Panc1 (cell line): ENCODE data around the gene OR51E1. TPM values are rescaled to one million over a fixed set of nuclear protein-coding genes. Genes with fewer than 3 reads are reported as not detected.

Source experiments
- ATAC-seq: fragments of 200-7000 bp; cut with Tn5 transposase; 2 replicates; pipeline ENCODE4 v1.9.1; 2020; ENCODE audit warnings: mild to moderate bottlenecking, moderate library complexity
- BruUV-seq: library from RNA; stranded (reverse); fragments of 400-500 nt; replicated peaks from 2 replicates; lab custom pipeline; 2021; lab: Mats Ljungman, UMichigan
- CTCF ChIA-PET: fragments of 300-600 bp; sonication (Branson Sonifier 250); formaldehyde crosslinking; loops from one replicate; lab custom pipeline; 2022; ENCODE audit warnings: antibody characterized with exemption; lab: Charles Lee
- POLR2A ChIA-PET: fragments of 300-600 bp; sonication (Branson Sonifier 250); formaldehyde crosslinking; loops from one replicate; lab custom pipeline; 2022; ENCODE audit warnings: antibody characterized with exemption; lab: Charles Lee
- DNase-seq: peaks from one replicate; pipeline ENCODE4 v3.0.0-alpha.2; 2010; ENCODE audit warnings: low read depth, low spot score
- H3K27ac ChIP-seq: 2 replicates; pipeline ENCODE4 v1.5.1; 2011; ENCODE audit warnings: mild to moderate bottlenecking, low read length, inconsistent platforms
- H3K27me3 ChIP-seq: fragments of 200-500 bp; sonication (Bioruptor generic); 2 replicates; pipeline ENCODE4 v1.6.0; 2014; ENCODE audit warnings: low read length, inconsistent platforms; ENCODE audit not compliant: control insufficient read depth, insufficient read depth
- H3K36me3 ChIP-seq: fragments of 200-500 bp; sonication (Bioruptor generic); 2 replicates; pipeline ENCODE4 v1.5.1; 2014; ENCODE audit warnings: inconsistent platforms, mild to moderate bottlenecking, low read length, moderate library complexity; ENCODE audit not compliant: control insufficient read depth, insufficient read depth
- H3K4me1 ChIP-seq: 2 replicates; pipeline ENCODE4 v1.5.1; 2011; ENCODE audit warnings: inconsistent platforms, mild to moderate bottlenecking, low read length, moderate library complexity; ENCODE audit not compliant: control insufficient read depth, insufficient read depth
- H3K4me3 ChIP-seq, 2 experiments: 2 replicates each; pipeline ENCODE4 v1.5.1; 2011 to 2012; ENCODE audit warnings: low read depth in 2 of 2, low read length in 2 of 2, mild to moderate bottlenecking in 2 of 2, inconsistent platforms in 1 of 2, moderate library complexity in 1 of 2
- H3K9me3 ChIP-seq: fragments of 200-500 bp; sonication (Bioruptor generic); 2 replicates; pipeline ENCODE4 v1.5.1; 2014; ENCODE audit warnings: low read depth, mild to moderate bottlenecking, inconsistent platforms, low read length, moderate library complexity; ENCODE audit not compliant: control insufficient read depth, insufficient read depth
- POLR2AphosphoS5 ChIP-seq: IDR thresholded peaks from 2 replicates; pipeline ENCODE4 v1.6.1; 2012; ENCODE audit warnings: mild to moderate bottlenecking, low read depth, low read length, moderate library complexity
- SIN3A ChIP-seq: IDR thresholded peaks from 2 replicates; pipeline ENCODE4 v1.6.1; 2012; ENCODE audit warnings: low read depth, mild to moderate bottlenecking, low read length, moderate library complexity, borderline replicate concordance; ENCODE audit not compliant: insufficient read depth
- TCF7L2 ChIP-seq: IDR thresholded peaks from 2 replicates; pipeline ENCODE4 v1.6.1; 2011; ENCODE audit warnings: mild to moderate bottlenecking, low read depth, low read length, inconsistent platforms
- in situ Hi-C: cut with HindIII; loops from 2 replicates; pipeline ENCODE4 v1.10.0; 2016; ENCODE audit warnings: low sequenced_read_pairs, low pct_unique_long_range_greater_than_20kb
- intact Hi-C: fragments of 100-400 bp; cut with micrococcal nuclease; formaldehyde crosslinking; loops from one replicate; pipeline ENCODE4 v1.10.0; 2022; ENCODE audit not compliant: unreplicated experiment
- total RNA-seq: library from RNA; stranded (reverse); gene quantifications from one replicate; pipeline ENCODE4 v1.2.1, GENCODE V29; 2021; ENCODE audit not compliant: unreplicated experiment
- TF ChIP-seq, protein P1 (sequence below), 2 experiments: IDR thresholded peaks; 2 replicates each; pipeline ENCODE4 v1.6.1; 2011 to 2012; ENCODE audit warnings: low read depth in 2 of 2, control low read depth in 1 of 2, low read length in 1 of 2, mild to moderate bottlenecking in 1 of 2, moderate library complexity in 1 of 2; ENCODE audit not compliant: insufficient read depth in 1 of 2
- TF ChIP-seq, protein P2 (sequence below): fragments of 450-650 bp; IDR thresholded peaks from 2 replicates; pipeline ENCODE4 v1.5.1; 2017; ENCODE audit warnings: mild to moderate bottlenecking

The OR51E1 gene
- total RNA-seq, 1 experiment from 2014 or later = not detected

DNA sequence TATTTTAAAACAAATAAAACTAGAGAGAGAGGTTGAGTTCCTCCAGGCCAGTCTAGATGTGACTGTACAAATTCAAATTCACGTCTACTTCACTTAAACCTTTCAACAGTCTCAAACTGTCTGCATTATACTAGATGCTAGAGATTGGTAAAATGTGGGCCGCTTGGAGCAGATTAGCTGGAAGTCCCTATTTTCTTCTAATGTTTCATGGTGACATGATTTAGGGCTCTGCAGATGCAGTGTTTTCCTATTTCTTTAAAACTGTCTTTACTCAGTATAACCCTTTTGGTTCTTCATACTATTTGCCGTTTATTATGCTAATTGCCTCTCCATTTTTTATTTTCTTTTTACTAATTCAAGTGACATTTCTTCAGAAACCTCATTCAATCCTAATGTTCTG is 20.4 kb downstream of the OR51E1 start:
- intact Hi-C loops (no loop called here), in situ Hi-C loops (no loop called here)
- ChIA-PET POLR2A (no interaction called here), CTCF (no interaction called here)
- Histone ChIP-seq H3K27me3 (peaks cover 13% of the 10 kb centered on the region; the same call in 1 of the 2 replicates), H3K36me3 (no peaks in the 10 kb centered on the region), H3K4me3 (no peak overlapping the region), H3K4me1 (no peaks in the 10 kb centered on the region), H3K9me3 (no peaks in the 10 kb centered on the region), H3K27ac (no peak overlapping the region)
- TF ChIP-seq POLR2AphosphoS5 (no peak), SIN3A (no peak), TCF7L2 (no peak)
- TF ChIP-seq, protein P1, sequence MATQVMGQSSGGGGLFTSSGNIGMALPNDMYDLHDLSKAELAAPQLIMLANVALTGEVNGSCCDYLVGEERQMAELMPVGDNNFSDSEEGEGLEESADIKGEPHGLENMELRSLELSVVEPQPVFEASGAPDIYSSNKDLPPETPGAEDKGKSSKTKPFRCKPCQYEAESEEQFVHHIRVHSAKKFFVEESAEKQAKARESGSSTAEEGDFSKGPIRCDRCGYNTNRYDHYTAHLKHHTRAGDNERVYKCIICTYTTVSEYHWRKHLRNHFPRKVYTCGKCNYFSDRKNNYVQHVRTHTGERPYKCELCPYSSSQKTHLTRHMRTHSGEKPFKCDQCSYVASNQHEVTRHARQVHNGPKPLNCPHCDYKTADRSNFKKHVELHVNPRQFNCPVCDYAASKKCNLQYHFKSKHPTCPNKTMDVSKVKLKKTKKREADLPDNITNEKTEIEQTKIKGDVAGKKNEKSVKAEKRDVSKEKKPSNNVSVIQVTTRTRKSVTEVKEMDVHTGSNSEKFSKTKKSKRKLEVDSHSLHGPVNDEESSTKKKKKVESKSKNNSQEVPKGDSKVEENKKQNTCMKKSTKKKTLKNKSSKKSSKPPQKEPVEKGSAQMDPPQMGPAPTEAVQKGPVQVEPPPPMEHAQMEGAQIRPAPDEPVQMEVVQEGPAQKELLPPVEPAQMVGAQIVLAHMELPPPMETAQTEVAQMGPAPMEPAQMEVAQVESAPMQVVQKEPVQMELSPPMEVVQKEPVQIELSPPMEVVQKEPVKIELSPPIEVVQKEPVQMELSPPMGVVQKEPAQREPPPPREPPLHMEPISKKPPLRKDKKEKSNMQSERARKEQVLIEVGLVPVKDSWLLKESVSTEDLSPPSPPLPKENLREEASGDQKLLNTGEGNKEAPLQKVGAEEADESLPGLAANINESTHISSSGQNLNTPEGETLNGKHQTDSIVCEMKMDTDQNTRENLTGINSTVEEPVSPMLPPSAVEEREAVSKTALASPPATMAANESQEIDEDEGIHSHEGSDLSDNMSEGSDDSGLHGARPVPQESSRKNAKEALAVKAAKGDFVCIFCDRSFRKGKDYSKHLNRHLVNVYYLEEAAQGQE (IDR thresholded peaks at IDR 0.05; ENCODE audit: insufficient read depth in 1 of 2, low read depth in 2 of 2, low read length in 1 of 2) = no peak
- TF ChIP-seq, protein P2, sequence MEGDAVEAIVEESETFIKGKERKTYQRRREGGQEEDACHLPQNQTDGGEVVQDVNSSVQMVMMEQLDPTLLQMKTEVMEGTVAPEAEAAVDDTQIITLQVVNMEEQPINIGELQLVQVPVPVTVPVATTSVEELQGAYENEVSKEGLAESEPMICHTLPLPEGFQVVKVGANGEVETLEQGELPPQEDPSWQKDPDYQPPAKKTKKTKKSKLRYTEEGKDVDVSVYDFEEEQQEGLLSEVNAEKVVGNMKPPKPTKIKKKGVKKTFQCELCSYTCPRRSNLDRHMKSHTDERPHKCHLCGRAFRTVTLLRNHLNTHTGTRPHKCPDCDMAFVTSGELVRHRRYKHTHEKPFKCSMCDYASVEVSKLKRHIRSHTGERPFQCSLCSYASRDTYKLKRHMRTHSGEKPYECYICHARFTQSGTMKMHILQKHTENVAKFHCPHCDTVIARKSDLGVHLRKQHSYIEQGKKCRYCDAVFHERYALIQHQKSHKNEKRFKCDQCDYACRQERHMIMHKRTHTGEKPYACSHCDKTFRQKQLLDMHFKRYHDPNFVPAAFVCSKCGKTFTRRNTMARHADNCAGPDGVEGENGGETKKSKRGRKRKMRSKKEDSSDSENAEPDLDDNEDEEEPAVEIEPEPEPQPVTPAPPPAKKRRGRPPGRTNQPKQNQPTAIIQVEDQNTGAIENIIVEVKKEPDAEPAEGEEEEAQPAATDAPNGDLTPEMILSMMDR = no peak
- BruUV-seq = no TSS peak
- no peak for ATAC-seq
- no peak for DNase-seq

DNA sequence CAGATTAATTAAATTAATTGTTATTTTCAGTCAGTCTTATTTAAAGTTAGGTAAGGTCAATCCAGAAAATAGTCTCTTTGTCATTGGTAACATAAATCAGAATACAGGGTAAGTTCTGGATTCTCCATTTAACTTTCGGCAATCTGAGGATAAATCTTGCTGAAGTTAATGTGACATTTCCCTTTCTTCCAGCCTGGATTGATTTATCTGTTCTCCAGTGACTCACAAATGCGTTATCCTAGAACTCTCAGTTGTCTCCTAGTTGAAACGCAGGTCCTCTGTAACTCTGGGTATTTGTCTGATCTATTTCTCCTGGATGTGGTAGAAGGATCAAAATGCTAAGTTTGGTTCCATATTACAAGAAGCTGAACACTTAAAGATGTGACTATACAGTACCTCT is 21.0 kb downstream of the OR51E1 start:
- in situ Hi-C loops = no loop called here
- TF ChIP-seq POLR2AphosphoS5 = no peak
- TF ChIP-seq, protein P1 (IDR thresholded peaks at IDR 0.05; ENCODE audit: insufficient read depth in 1 of 2, low read depth in 2 of 2, low read length in 1 of 2) = no peak
- DNase-seq = no peak
- H3K4me1 ChIP-seq = no peaks in the 10 kb centered on the region
- no peaks in the 10 kb centered on the region for H3K36me3 ChIP-seq
- ChIA-PET CTCF (no interaction called here), POLR2A (no interaction called here)
- H3K4me3 ChIP-seq = no peak overlapping the region
- no peak for ATAC-seq
- H3K9me3 ChIP-seq = no peaks in the 10 kb centered on the region
- no TSS peak for BruUV-seq
- peaks cover 13% of the 10 kb centered on the region; the same call in 1 of the 2 replicates for H3K27me3 ChIP-seq
- H3K27ac ChIP-seq = no peak overlapping the region
- intact Hi-C loops = no loop called here
